ENCODE results near the gene KRTAP10-7. TPM values are rescaled to one million over a fixed set of nuclear protein-coding genes. Genes with fewer than 3 reads are reported as not detected.

Gene KRTAP10-7
- total and polyA plus RNA-seq, 9 of the 15 experiments (the other 6 are each of a cell fraction or from before 2014, with no cell fraction given), result not detected

DNA sequence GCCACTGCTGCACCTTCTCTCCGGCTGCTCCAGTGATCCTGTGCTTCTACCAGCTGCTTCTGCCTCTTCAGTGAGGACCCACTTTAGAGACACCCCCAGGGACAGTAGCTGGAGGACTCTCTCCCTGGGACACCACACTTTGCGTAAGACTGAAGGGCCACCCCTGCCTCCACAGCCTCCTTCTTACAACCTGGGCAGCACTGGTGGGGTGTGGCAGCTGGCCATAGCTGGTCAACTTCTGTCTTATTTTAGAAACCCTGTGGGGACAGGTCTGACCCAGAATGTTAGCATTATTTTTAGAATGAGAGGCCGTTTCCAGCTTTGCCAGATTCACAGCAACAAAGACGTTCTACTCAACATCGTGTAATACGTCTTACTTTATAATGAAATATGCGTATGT lies 25.4 kb downstream of the KRTAP10-7 start:
- Histone ChIP-seq H3K4me2 (ENCODE audit: insufficient read depth, low read length) (no peak overlapping the region), H3K27ac (ENCODE audit: extremely low read depth, low read depth, low read length) (no peak overlapping the region), H3K9me3 (replicated peaks; ENCODE audit: control insufficient read depth, insufficient read depth, low read depth, low read length) (peaks cover 5% of the 10 kb centered on the region; the same call in 1 of the 2 replicates), H3K36me3 (ENCODE audit: control insufficient read depth, insufficient read depth, low read length) (no peaks in the 10 kb centered on the region), H2AFZ (ENCODE audit: low read depth, low read length) (no peak overlapping the region), H3K4me1 (replicated peaks in 1 of 2; ENCODE audit: control insufficient read depth in 2 of 2, insufficient read depth in 2 of 2, low read length in 2 of 2) (no peaks in the 10 kb centered on the region), H3K9ac (ENCODE audit: insufficient read depth in 1 of 2, low read depth in 2 of 2, low read length in 2 of 2) (no peak overlapping the region), H3K79me2 (ENCODE audit: control insufficient read depth, insufficient read depth, low read length) (no peaks in the 10 kb centered on the region), H4K20me1 (replicated peaks; ENCODE audit: control insufficient read depth, insufficient read depth, low read length) (no peaks in the 10 kb centered on the region), H3K9me1 (ENCODE audit: control insufficient read depth, insufficient read depth, low read length) (no peaks in the 10 kb centered on the region), H3K4me3 (no peak overlapping the region), H3K27me3 (ENCODE audit: control insufficient read depth in 2 of 2, insufficient read depth in 2 of 2, low read length in 2 of 2) (peaks cover 0 to 6% of the 10 kb centered on the region in 2 experiments; a peak in 1 of 5 replicates)
- DNase-seq (ENCODE audit: extremely low read depth in 1 of 4, low spot score in 3 of 4), result no peak
- in situ Hi-C loops (cut with MboI), result no loop called here
- TF ChIP-seq ARHGAP35 (IDR thresholded peaks at IDR 0.05; ENCODE audit: partially characterized antibody) (no peak), ZNF239 (CRISPR knock-in tag; IDR thresholded peaks at IDR 0.05) (no peak), MCM7 (IDR thresholded peaks at IDR 0.05) (no peak), SRSF1 (IDR thresholded peaks at IDR 0.05; ENCODE audit: low read depth, low read length) (no peak), SOX6 (IDR thresholded peaks at IDR 0.05) (no peak), MYNN (IDR thresholded peaks at IDR 0.05) (no peak), MYNN (CRISPR knock-in tag; IDR thresholded peaks at IDR 0.05) (no peak), FIP1L1 (IDR thresholded peaks at IDR 0.05; ENCODE audit: low read depth, low read length, poor library complexity, severe bottlenecking) (no peak), SMC3 (conservative IDR thresholded peaks at IDR 0.05; ENCODE audit: insufficient read depth, low read depth, low read length) (no peak), KLF1 (tag; IDR thresholded peaks at IDR 0.05) (no peak)
- TF ChIP-seq, protein P1, sequence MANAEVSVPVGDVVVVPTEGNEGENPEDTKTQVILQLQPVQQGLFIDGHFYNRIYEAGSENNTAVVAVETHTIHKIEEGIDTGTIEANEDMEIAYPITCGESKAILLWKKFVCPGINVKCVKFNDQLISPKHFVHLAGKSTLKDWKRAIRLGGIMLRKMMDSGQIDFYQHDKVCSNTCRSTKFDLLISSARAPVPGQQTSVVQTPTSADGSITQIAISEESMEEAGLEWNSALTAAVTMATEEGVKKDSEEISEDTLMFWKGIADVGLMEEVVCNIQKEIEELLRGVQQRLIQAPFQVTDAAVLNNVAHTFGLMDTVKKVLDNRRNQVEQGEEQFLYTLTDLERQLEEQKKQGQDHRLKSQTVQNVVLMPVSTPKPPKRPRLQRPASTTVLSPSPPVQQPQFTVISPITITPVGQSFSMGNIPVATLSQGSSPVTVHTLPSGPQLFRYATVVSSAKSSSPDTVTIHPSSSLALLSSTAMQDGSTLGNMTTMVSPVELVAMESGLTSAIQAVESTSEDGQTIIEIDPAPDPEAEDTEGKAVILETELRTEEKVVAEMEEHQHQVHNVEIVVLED (CRISPR knock-in tag; IDR thresholded peaks at IDR 0.05), result no peak
- TF ChIP-seq, protein P2, sequence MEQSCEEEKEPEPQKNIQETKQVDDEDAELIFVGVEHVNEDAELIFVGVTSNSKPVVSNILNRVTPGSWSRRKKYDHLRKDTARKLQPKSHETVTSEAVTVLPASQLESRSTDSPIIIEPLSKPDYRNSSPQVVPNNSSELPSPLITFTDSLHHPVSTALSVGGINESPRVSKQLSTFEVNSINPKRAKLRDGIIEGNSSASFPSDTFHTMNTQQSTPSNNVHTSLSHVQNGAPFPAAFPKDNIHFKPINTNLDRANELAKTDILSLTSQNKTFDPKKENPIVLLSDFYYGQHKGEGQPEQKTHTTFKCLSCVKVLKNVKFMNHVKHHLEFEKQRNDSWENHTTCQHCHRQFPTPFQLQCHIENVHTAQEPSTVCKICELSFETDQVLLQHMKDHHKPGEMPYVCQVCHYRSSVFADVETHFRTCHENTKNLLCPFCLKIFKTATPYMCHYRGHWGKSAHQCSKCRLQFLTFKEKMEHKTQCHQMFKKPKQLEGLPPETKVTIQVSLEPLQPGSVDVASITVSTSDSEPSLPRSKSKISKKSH (CRISPR knock-in tag; IDR thresholded peaks at IDR 0.05), result no peak
- TF ChIP-seq, protein P3, sequence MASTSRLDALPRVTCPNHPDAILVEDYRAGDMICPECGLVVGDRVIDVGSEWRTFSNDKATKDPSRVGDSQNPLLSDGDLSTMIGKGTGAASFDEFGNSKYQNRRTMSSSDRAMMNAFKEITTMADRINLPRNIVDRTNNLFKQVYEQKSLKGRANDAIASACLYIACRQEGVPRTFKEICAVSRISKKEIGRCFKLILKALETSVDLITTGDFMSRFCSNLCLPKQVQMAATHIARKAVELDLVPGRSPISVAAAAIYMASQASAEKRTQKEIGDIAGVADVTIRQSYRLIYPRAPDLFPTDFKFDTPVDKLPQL (IDR thresholded peaks at IDR 0.05; ENCODE audit: extremely low read depth, insufficient read length), result no peak
- TF ChIP-seq, protein P4, sequence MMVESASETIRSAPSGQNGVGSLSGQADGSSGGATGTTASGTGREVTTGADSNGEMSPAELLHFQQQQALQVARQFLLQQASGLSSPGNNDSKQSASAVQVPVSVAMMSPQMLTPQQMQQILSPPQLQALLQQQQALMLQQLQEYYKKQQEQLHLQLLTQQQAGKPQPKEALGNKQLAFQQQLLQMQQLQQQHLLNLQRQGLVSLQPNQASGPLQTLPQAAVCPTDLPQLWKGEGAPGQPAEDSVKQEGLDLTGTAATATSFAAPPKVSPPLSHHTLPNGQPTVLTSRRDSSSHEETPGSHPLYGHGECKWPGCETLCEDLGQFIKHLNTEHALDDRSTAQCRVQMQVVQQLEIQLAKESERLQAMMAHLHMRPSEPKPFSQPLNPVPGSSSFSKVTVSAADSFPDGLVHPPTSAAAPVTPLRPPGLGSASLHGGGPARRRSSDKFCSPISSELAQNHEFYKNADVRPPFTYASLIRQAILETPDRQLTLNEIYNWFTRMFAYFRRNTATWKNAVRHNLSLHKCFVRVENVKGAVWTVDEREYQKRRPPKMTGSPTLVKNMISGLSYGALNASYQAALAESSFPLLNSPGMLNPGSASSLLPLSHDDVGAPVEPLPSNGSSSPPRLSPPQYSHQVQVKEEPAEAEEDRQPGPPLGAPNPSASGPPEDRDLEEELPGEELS (CRISPR knock-in tag; IDR thresholded peaks at IDR 0.05; ENCODE audit: borderline replicate concordance), result no peak
- TF ChIP-seq, protein P5, sequence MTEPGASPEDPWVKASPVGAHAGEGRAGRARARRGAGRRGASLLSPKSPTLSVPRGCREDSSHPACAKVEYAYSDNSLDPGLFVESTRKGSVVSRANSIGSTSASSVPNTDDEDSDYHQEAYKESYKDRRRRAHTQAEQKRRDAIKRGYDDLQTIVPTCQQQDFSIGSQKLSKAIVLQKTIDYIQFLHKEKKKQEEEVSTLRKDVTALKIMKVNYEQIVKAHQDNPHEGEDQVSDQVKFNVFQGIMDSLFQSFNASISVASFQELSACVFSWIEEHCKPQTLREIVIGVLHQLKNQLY (CRISPR knock-in tag; conservative IDR thresholded peaks at IDR 0.05), result no peak
- BruUV-seq (replicated peaks), result no TSS peak
- ChIA-PET CTCF (ENCODE audit: low intra/inter-chr PET ratio) (no interaction called here), POLR2A (interaction anchor here (0.6 kb wide), 1 partner anchor 12 kb away, joined by 3 read pairs; no protein-coding TSS in a partner anchor)
- intact Hi-C loops (cut with micrococcal nuclease), result no loop called here
- 4% methylated on average over 7 of the region's 7 CpGs for WGBS (ENCODE audit: insufficient coverage, low coverage, missing lambda C conversion rate)
- FAIRE-seq, result no peak
- no peak for ATAC-seq
